Spleen (tissue), 7 donors: Measurements from ENCODE around the gene USP6.
"Not testable (repeated sequence)": the region's sequence is repeated elsewhere in the genome, so short reads cannot be mapped to it uniquely, and the experiment has no call there.

Source experiments
- POLR2A ChIP-seq, 3 donors: fragments of 450-650 bp; IDR thresholded peaks; one replicate each; pipeline ENCODE4 v1.5.1; 2017; ENCODE audit warnings: antibody characterized with exemption in 3 of 3, mild to moderate bottlenecking in 1 of 3
- TF ChIP-seq, protein P1 (sequence below), 11 experiments: fragments of 200-600 bp in 7 of 11; fragments of 450-650 bp in 4 of 11; sonication (generic) in 4 of 11; IDR thresholded peaks in 8 of 11; conservative IDR thresholded peaks in 3 of 11; 1 replicate in 7 of 11; 2 replicates in 4 of 11; pipeline versions ENCODE4 v1.4.0 to v1.8.0; 2016 to 2021; ENCODE audit warnings: antibody characterized with exemption in 11 of 11, inconsistent platforms in 4 of 11, mild to moderate bottlenecking in 1 of 11
- donor health status: DM: no; HTN: no; CAD: no; lungs with moderate emphysema.
- donor health status: DM: no; HTN: no; CAD: no.
- donor health status: DM: no; HTN: no; CAD: no.

DNA sequence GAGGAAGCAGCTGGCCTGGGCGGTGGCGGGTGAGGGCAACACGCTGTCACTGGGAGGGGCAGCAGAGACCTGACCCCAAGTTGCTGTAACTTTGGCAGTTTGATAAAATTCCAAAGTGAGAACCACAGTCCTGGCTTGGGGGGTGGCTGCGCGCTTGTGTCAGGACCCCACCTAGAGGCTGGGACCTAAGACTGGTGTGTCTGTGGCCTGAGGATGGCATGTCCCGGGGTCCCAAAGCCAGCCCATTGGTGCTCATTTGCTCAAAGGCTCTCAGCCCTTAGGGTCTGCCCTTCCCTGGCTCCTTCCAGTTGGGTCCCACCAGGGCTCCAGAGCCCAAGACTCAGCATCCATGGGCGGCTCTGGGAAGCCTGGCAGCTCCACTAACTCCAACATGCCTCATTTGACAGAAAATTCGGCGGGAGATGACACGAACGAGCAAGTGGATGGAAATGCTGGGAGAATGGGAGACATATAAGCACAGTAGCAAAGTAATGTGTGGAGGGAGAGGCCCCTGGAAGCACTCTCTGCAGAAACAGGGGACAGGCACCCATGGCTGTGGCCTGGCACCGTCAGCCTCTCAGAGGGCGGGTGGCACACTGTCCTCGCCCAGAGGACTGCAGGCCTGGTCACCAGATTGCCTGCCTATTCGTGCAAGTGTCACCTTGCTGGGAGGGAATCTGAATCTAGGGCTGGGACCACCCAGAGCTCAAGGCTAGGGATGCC is 16.8 kb downstream of the USP6 start:
- TF ChIP-seq, protein P1, sequence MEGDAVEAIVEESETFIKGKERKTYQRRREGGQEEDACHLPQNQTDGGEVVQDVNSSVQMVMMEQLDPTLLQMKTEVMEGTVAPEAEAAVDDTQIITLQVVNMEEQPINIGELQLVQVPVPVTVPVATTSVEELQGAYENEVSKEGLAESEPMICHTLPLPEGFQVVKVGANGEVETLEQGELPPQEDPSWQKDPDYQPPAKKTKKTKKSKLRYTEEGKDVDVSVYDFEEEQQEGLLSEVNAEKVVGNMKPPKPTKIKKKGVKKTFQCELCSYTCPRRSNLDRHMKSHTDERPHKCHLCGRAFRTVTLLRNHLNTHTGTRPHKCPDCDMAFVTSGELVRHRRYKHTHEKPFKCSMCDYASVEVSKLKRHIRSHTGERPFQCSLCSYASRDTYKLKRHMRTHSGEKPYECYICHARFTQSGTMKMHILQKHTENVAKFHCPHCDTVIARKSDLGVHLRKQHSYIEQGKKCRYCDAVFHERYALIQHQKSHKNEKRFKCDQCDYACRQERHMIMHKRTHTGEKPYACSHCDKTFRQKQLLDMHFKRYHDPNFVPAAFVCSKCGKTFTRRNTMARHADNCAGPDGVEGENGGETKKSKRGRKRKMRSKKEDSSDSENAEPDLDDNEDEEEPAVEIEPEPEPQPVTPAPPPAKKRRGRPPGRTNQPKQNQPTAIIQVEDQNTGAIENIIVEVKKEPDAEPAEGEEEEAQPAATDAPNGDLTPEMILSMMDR (IDR thresholded peaks at IDR 0.05 in 8 of 11, conservative IDR thresholded peaks at IDR 0.05 in 3 of 11) = not testable (repeated sequence)
- not testable (repeated sequence) for TF ChIP-seq POLR2A (IDR thresholded peaks at IDR 0.05)
